GM12878 (cell line): ENCODE measurements around the gene PDE6G. TPM values are rescaled to one million over a fixed set of nuclear protein-coding genes. Genes with fewer than 3 reads are reported as not detected.

Experiments
- ASH2L ChIP-seq: fragments of 300-600, 200-600 bp; sonication (generic); IDR thresholded peaks from 2 replicates; pipeline ENCODE4 v1.6.1; 2017; ENCODE audit warnings: low read depth, mild to moderate bottlenecking, borderline replicate concordance
- BACH1 ChIP-seq: fragments of 450-650 bp; IDR thresholded peaks from 2 replicates; pipeline ENCODE4 v1.6.1; 2017; ENCODE audit warnings: mild to moderate bottlenecking, borderline replicate concordance
- BHLHE40 ChIP-seq, 2 experiments: fragments of 450-650 bp in 1 of 2; IDR thresholded peaks; 2 replicates each; pipeline ENCODE4 v1.6.1; 2011 to 2017; ENCODE audit warnings: low read depth in 2 of 2, borderline replicate concordance in 1 of 2, improper control_type of control experiment in 1 of 2, low read length in 1 of 2, mild to moderate bottlenecking in 1 of 2
- CTCF ChIP-seq, 3 experiments: IDR thresholded peaks in 2 of 3; conservative IDR thresholded peaks in 1 of 3; 2 replicates each; pipeline ENCODE4 v1.5.1; 2011; ENCODE audit warnings: low read depth in 3 of 3, low read length in 3 of 3, mild to moderate bottlenecking in 3 of 3, control low read depth in 2 of 3, moderate library complexity in 2 of 3, inconsistent platforms in 1 of 3, mixed read lengths in 1 of 3; ENCODE audit not compliant: control insufficient read depth in 2 of 3, insufficient read depth in 1 of 3; ENCODE audit errors: extremely low read depth in 1 of 3
- IRF5 ChIP-seq: fragments of 450-650 bp; IDR thresholded peaks from 2 replicates; pipeline ENCODE4 v1.6.1; 2017; ENCODE audit warnings: borderline replicate concordance
- JUND ChIP-seq: IDR thresholded peaks from 2 replicates; pipeline ENCODE4 v1.6.1; 2012; ENCODE audit warnings: low read depth, mild to moderate bottlenecking, low read length, improper control_type of control experiment, moderate library complexity
- KDM1A ChIP-seq: fragments of 200-600 bp; sonication (generic); IDR thresholded peaks from 2 replicates; pipeline ENCODE4 v1.6.1; 2016; ENCODE audit warnings: borderline replicate concordance
- KLF5 ChIP-seq: fragments of 450-650 bp; IDR thresholded peaks from 2 replicates; pipeline ENCODE4 v1.6.1; 2014; ENCODE audit warnings: mild to moderate bottlenecking; ENCODE audit not compliant: partially characterized antibody
- MEF2B ChIP-seq: fragments of 450-650 bp; IDR thresholded peaks from 2 replicates; pipeline ENCODE4 v1.6.1; 2018; ENCODE audit warnings: mild to moderate bottlenecking, moderate library complexity; ENCODE audit not compliant: partially characterized antibody, poor library complexity, severe bottlenecking
- NR2C2 ChIP-seq: IDR thresholded peaks from 2 replicates; pipeline ENCODE4 v1.6.1; 2011; ENCODE audit warnings: borderline replicate concordance, low read depth; ENCODE audit not compliant: control insufficient read depth, insufficient read length
- RAD51 ChIP-seq: fragments of 450-650 bp; IDR thresholded peaks from 2 replicates; pipeline ENCODE4 v1.6.1; 2016; ENCODE audit warnings: moderate library complexity, mild to moderate bottlenecking, inconsistent platforms
- RELB ChIP-seq: fragments of 450-650 bp; IDR thresholded peaks from 2 replicates; pipeline ENCODE4 v1.6.1; 2017; ENCODE audit warnings: low read depth, mild to moderate bottlenecking, moderate library complexity
- SRF ChIP-seq, 2 experiments: IDR thresholded peaks; 2 replicates each; pipeline ENCODE4 v1.6.1; 2011; ENCODE audit warnings: low read depth in 2 of 2, low read length in 2 of 2, mild to moderate bottlenecking in 1 of 2, moderate library complexity in 1 of 2
- STAT3 ChIP-seq: IDR thresholded peaks from 2 replicates; pipeline ENCODE4 v1.6.1; 2011; ENCODE audit warnings: low read depth, low read length, improper control_type of control experiment
- TAF1 ChIP-seq: IDR thresholded peaks from 2 replicates; pipeline ENCODE4 v1.6.1; 2011; ENCODE audit warnings: mild to moderate bottlenecking, low read depth, low read length, borderline replicate concordance
- ZBTB33 ChIP-seq: fragments of 450-650 bp; IDR thresholded peaks from 2 replicates; pipeline ENCODE4 v1.6.1; 2017; ENCODE audit warnings: mild to moderate bottlenecking
- ZNF207 ChIP-seq: fragments of 450-650 bp; IDR thresholded peaks from 2 replicates; pipeline ENCODE4 v1.6.1; 2014; ENCODE audit warnings: antibody characterized with exemption, mild to moderate bottlenecking, borderline replicate concordance
- ZSCAN29 ChIP-seq: fragments of 450-650 bp; IDR thresholded peaks from 2 replicates; pipeline ENCODE4 v1.6.1; 2017; ENCODE audit warnings: mild to moderate bottlenecking, moderate library complexity
- polyA plus RNA-seq, 11 experiments: library from polyadenylated mRNA; depleted of rRNA in 4 of 11; unstranded in 6 of 11; stranded (reverse) in 5 of 11; fragments of >200 nt; fragmentation: Nextera tagmentation in 4 of 11; fragmentation: Illumina TruSeq in 1 of 11; extraction: Ambion mirVana in 4 of 11; extraction: Trizol in 1 of 11; gene quantifications; 1 replicate in 1 of 11; 2 replicates in 10 of 11; pipeline versions ENCODE4 v1.2.1 to v1.2.3, GENCODE V29; 2011 to 2016; ENCODE audit warnings: inconsistent platforms in 2 of 11, missing spikeins in 2 of 11, low read depth in 1 of 11
- total RNA-seq, 4 experiments: library from RNA; depleted of rRNA in 3 of 4; stranded (reverse); fragments of >200 nt in 3 of 4; fragmentation: Illumina TruSeq in 1 of 4; extraction: Trizol in 1 of 4; gene quantifications; 2 replicates each; pipeline versions ENCODE4 v1.2.1 to v1.2.3, GENCODE V29; 2013 to 2021

PDE6G gene
- total and polyA plus RNA-seq, 10 of the 15 experiments (the other 5 are each of a cell fraction or from before 2014, with no cell fraction given), result 0.55 to 12.1 (median 4.3) TPM

GRCh38 chr17:81702934-81703746, 46.8 kb upstream of the PDE6G start, which contains the start of gene MRPL12 (continued):
- TF ChIP-seq IRF5, result no peak
- no peak for TF ChIP-seq CTCF (IDR thresholded peaks at IDR 0.05 in 2 of 3, conservative IDR thresholded peaks at IDR 0.05 in 1 of 3; ENCODE audit: control insufficient read depth in 2 of 3, extremely low read depth in 1 of 3, insufficient read depth in 1 of 3, low read depth in 3 of 3, low read length in 3 of 3)
- no peak for TF ChIP-seq STAT3
- no peak for TF ChIP-seq MEF2B
- no peak for TF ChIP-seq ASH2L
- peak in 1 of 2 experiments; percentile 81; a peak in 2 of 4 replicates for TF ChIP-seq BHLHE40 (IDR thresholded peaks at IDR 0.05; ENCODE audit: borderline replicate concordance in 1 of 2, low read depth in 2 of 2, low read length in 1 of 2)
- peak; percentile 30; the same call in 1 of the 2 replicates for TF ChIP-seq ZNF207
- no peak for TF ChIP-seq RAD51
- no peak for TF ChIP-seq JUND
- peak; percentile 45 for TF ChIP-seq KLF5
- TF ChIP-seq KDM1A, result no peak
- TF ChIP-seq ZBTB33, result no peak
- 0 out of 4 replicates have a peak, but pooled peaks of 1 of the 2 experiments have one; percentile 18 for TF ChIP-seq SRF (IDR thresholded peaks at IDR 0.05; ENCODE audit: low read depth in 2 of 2, low read length in 2 of 2)
- TF ChIP-seq BACH1, result peak; percentile 48
- peak; percentile 90 for TF ChIP-seq TAF1
- TF ChIP-seq NR2C2, result no peak
- TF ChIP-seq ZSCAN29, result no peak
- TF ChIP-seq RELB, result peak; percentile 63; the same call in 1 of the 2 replicates
